AG08395 (cell line): ENCODE measurements around the gene HYDIN.

Experiments
- DNase-seq: peaks from one replicate; pipeline ENCODE4 v3.0.0; 2012; ENCODE audit warnings: mixed read lengths, low spot score

The HYDIN gene

DNA sequence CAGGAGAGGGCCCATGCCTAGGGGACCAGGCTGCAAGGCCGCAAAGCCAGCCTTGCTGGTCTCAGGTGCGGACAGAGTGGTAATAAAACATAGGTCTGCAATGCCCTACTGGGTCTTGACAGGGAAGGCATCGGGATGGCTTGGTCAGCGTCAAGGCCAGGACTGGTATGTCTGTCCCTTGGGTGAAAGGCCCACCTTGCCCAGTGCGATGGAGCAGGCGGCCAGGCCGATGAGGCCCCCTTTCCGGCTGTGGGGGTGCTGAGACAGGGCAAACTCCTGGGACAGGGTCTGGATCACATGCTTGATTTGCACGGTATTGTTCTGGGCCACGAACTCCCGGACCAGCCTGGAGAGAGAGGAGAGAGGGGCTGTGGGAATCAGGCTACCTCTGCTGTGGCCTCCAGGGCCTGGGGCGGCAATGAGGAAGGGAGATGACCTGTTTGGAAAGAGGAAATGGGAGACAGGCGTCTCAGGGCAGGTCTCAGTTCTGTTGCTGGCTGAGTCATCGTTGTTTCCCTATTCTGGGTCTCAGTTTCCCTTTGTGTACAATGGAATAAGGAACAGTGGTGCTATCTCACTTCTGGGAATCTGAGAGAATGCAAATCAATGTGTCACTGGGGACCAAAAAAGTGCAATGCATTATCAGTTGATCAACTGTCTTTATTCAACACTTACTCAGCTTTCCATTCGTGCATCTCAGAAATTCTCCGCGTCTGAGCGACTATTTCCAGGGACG lies 444.3 kb downstream of the HYDIN start:
- DNase-seq, result no peak

DNA sequence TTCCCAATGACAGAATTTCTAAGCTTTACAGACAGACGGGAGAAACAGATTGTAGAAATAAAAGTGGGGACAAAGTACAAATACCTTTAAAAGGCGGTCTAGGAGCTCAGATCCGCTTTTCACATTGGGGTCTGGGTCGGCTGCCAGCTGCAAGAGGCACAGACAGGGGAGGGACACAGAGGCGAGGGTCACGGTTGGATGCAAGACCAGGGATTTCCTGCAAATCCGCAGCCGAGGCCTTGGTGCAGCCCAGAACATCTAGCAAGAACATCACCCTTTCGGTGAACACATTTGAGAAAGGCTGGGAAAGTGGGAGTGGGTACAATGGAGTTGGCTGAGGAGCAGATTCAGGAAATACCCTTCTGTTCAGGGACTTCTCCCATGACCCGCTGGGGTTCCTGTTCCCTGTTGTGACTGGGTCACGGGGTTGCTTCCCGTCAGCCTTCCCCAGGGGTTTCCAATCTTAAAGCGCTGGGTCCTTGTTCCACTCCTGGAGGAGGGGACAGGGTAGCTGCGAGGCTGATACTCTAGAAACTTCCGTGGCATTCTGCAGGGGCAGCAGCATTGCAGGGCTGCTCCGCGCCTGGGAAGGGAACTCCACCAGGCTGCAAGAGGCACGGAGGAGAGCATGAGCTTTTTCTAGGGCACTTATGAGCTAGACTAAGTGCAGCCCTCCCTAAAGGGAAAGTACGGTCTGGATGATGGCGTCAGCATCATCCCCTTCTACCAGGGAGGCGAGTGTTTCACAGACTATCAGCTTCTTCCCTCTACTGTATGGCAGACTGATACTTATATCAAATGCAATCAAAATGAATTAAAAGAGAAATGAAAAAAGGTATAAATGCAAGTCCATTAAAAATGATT lies 445.6 kb downstream of the HYDIN start:
- no peak for DNase-seq

DNA sequence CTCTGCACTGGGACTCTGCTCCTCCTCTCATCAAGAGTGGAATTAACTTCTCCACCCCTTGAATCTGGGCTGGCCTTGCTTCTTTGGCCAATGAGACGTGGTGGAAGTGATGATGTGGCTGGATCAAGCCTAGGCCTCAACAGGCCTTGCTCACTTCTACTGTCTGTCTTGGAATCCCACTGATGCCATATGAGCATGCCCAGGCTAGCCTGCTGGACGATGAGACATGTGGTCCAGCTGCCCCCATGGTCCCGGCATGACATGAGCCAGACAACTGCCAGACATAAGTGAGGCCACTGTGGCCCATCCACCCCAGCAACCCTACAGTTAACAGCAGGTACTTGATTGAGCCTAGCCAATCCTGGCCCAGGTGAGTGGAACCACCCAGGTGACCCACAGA lies 448.3 kb downstream of the HYDIN start:
- no peak for DNase-seq

DNA sequence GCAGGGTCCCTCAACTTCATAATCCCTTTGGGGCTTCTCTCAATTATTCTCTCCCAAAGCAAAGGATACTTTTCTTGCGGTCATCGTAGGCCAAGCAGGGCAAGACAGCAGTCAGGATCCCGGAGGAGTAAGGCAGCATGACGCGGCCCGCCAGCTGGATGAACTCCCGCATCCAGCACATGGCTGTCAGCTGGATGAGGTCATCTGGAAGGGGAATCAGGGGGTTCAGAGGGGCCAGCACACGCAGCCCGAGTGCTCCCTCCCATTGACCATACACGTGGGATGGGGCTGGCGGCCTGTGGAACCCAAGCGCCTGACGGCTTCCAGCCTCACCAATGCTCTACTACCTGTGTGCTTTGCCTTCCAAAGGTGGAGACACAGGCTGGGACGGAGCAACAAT lies 448.7 kb downstream of the HYDIN start:
- no peak for DNase-seq

DNA sequence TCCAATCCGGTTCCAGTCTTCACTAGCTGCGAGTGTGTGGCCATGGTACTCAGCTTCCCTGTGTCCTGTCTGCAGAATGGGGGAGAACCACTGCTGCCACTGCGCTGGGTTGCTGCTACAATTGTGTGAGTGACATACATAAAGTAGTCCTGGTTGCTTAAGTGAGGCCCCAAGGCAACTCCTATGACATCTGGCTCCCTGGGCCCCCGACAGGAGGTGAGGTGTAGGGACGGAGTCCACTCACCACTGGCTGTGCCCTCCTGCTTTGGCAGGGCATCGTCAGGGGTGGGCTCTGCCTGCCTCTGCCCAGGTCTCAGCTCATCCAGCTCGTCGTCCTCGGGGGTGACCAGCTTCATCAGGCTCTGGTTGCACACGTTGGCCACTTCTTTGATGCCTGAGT lies 450.0 kb downstream of the HYDIN start:
- no peak for DNase-seq

DNA sequence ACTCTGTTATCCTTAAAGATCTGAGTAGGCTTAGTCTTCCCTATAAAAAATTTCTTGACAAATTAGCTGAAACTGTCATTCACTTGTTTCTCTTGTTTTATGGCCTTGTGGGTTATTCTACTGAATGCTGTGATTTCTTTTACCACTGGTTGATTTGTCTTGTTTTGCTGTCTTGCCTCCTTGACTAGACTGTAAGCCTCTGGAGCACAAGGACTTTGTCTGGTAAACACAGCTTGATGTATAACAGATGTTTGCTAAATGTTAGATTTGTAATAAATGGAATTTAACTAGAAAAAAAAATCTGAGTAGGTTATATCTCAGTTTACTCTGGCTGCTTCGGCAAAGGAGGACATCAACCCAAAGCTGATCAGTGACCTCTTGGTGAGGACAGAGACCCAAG lies 451.2 kb downstream of the HYDIN start:
- no peak for DNase-seq

DNA sequence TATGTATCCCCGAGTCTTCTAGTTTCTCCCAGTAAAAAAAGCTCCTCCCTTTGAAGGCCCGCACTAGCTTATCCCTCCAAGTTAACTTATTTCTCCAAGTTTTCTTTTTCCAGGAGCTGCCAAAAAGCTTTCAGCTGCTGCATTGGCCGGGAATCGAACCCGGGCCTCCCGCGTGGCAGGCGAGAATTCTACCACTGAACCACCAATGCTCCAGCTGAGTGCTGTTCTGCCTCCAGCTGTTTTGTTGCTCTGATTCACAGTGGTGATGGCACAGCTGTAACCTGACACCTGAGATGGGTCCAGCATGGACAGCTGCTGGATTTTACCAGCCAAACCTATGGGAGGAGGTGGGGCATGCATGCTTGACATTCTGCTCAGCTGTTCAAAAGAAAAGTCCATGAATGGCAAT lies 451.6 kb downstream of the HYDIN start:
- peak; percentile 93 for DNase-seq

DNA sequence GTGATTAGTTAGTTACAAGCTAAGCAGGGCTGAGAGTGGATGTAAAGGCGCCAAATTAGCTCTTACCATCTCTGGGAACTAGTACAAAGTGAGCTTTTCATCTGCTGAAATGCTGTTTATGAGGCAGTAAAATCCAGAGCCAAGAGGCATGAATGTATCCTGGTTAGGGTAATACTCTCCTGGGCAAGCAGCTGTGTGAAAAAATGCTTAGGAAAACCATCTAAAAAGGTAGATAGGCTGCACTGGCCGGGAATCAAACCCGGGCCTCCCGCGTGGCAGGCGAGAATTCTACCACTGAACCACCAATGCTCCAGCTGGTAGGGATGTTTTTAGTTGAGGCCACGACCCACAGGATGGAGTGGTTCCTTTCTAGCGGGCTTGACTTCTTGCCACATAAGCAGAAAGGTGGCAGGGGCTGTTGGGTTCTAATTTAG lies 452.5 kb downstream of the HYDIN start:
- no peak for DNase-seq

DNA sequence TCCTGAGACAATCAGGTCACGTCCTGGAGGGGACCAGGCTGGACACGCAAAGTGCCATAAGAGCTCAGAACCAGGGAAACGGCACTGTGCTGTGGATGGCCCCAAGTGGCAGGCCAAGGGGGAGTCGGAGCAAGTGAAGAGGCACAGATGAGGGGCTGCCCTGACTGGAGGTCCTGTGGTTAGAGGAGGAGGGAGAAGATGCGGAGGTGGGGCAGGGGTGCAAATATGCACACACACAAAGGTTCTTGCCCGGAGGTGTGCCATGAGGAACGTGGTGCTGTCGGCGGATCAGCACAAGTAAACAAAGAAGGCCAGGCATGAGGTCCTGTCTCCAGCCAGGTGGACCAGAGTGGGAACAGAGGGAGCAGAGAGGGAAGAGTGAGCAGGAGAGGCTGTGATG lies 453.0 kb downstream of the HYDIN start:
- DNase-seq, result no peak

DNA sequence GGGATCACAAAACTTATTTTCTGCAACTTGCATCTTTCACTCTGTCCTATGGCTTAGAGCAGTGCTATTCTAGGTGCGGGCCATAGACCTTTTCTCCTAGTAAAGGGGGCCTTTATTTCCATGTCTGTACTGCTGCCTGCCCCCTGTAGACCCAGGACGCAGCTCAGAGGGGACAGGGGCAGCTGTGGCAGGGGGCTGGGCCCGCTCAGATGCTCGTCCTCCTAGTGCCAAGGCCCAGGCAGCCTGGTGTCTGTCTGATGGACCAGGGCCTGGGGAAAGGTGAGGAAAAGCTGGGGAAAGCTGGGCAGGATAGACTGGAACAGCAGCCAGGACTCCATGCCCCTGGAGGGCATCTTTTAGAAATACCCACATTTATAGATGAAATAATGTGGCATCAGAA lies 455.1 kb downstream of the HYDIN start:
- DNase-seq, result no peak

DNA sequence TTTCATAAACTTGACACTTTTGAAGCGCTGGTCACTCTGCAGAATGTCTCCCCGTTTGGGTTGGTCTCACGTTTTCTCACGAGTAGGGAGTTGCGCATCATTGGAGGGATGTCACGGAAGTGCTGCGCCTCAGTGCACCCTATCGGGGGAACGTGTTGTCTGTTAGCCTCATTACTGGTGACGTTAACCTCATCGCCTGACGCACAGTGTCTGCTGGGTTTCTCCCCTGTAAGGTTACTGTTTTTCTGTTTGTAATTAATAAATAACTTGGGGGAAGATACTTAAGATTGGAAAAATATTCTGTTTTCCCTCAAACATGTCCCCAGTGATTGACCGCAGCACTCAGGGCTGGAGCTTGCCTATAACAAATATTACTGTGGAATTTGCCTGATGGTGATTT lies 456.3 kb downstream of the HYDIN start:
- no peak for DNase-seq

DNA sequence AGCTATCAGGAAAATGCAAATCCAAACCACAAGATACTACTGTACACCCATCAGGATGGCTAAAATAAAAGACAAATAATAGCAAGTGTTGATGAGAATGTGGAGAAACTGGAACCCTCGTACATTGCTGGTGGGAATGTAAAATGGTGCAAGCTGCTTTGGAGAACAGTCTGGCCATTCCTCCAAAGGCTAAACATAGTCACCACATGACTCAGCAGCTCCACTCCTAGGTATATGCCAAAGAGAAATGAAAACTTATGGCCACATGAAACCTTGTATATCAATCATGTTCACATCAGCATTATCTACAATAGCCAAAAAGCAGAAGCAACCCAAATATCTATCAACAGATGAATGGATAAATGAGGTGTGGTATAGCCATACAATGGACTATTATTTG lies 458.0 kb downstream of the HYDIN start:
- DNase-seq, result no peak

DNA sequence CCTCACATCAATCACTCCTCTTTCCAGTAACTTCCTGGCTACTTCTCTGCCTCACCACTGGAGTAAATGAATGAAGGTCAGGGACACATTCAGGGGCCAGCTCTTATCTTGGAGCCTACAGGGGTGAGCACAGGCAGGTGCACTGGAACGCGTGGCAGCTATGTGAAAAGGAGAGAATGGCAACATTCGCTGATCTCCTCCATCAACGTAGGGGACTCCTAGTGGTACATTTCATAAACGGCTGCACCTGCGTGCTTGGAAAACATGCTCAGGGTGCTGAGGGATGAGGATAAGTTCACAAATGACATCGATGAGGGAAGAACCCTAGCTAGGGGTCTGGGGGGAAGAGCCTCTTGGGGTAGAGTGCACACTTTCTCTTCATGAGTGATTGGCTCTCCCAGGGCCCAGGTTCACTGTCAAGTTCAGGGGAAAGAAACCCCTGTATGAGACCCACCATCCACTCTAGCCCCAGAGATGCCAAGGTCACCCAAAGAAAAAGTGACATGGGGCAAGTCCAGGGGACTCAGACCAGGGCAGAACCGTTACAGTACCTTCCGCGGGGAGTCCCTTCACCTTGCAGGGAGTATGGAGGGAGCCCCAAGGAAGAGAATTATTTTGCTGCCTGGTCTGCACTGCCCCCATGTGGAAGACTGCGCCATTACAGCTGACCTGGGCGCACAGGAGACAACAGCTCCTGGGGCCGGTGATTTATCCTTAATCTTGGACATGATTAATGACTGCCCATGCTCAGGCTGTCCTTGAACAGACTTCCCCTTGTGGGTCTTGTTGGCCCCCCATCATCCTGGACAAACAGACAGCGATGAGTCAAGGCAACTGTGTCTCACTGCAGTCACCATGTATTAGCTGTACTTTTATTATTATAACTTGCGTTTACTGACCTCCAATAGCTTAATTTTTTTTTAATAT lies 459.6 kb downstream of the HYDIN start:
- peak; percentile 71 for DNase-seq

DNA sequence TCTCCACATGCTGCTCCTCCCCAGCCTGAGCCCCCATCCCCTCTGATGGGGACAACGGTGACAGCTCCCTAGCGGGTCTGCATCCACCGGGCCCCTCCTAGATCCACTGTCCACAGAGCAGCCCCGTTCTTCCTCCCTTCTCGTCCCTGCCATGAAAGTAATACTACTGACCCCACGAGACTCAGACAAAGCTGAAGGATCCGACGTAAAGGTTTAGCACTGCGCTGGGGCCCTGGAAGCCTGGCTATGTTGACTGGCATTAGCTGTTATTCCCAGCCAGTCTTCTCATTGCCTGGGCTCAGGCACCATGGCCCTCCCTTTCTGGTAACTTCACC lies 460.3 kb downstream of the HYDIN start:
- no peak for DNase-seq

DNA sequence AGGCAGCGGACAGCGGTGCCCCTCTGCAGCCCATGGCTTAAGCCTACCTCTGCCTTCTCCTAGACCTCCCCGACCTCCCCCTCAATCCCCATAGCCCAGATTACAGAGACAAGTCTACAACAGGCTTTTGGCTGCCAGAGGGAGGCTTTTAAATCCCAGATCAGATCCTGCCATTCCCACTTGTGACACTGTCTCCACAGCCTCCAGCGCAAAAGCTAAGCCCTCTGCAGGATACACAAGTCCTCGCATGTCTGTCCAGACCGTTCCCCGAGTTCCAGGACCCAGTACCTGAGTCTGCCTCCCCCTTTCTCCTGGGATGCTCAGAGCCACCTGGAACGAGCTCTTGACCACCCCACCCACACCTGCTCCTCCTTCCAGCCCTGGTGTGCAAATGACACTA lies 460.8 kb downstream of the HYDIN start:
- DNase-seq, result no peak

DNA sequence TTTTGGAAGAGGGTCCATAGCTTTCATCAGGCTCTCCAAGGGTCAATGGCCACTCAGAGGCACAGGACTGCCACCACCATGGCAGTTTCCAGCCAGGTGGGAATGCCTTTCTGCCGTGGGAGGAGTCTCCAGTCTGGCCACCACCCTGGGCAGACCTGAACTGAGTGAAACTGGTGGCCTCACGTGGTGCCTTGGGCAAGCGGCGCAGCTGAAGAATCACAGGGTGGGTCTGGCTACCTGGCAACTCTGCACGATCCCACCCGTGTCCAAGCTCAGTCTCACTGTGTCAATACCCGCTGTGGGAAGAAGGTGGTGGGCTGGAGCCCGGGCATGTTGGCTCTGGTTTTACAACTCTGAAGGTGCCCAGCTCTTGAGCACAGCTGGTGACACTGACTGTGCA lies 461.4 kb downstream of the HYDIN start:
- no peak for DNase-seq

DNA sequence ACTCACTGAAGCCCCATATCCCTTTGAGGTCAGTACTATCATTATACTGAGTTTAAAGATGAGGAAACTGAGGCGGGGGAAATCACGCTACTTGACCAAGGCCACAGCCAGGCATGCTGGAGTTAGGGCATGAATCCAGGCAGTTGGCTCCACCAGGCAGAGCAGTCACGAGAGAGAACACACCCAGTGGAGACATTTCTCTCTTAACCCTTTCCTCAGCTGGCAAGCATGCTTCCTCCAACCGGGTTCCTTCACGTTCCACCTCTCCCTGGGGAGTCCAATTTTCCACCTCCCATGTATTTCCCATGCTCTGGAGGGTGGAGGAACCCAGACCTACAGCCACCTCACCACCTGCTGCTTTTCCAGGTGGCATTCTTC lies 462.3 kb downstream of the HYDIN start:
- DNase-seq, result peak; percentile 52

DNA sequence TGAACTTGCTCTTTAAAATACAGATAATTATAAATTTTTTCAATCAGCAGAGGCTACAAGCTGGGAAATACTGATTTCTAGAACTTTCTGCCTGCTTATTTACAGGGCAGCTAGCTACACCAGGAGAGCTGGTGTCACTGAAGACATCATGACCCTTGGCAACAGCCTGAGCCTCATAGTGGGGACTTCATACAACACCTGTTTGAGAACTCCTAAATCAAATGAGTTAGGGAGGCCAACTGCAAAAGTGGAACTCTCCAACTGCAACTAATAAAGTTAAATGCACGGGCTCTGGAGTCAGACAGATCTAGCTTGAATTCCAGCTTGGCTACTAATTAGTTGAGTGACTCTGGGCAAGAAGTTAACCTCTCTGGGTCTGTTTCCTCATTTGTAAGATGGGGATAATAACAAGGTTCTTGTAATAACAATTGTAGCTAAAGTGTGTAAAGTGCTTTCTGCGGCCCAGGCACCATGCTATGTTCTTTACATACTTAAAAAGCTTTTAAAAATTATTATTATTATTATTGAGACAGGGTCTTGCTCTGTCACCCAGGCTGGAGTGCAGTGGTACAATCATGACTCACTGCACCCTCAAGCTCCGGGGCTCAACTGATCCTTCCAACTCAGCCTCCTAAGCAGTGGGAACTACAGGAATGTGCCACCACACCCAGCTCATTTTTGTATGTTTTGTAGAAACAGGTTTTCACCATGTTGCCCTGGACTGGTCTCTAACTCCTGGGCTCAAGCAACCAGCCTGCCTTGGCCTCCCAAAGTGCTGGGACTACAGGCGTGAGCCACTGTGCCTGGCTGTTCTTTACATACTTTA lies 462.9 kb downstream of the HYDIN start:
- DNase-seq, result no peak

DNA sequence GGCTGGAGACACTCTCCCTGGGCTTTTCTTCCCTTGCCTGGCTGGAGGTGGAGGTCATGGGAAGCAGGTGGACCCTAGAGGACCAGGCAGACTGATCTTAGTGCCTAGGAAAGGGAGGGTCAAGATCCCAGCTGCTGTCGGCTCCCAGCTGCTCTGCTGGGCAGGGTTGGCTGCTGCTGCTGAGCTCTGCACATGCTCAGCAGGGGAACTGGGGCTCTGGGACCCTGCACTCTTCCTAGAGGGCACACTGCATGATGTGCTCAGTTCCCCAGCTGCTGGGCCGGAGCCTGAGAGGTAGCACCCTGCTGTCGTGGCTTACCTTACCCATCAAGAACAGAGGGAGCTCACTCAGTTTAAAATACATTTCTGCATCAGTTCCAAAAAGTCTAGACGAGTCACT lies 463.9 kb downstream of the HYDIN start:
- DNase-seq, result no peak

DNA sequence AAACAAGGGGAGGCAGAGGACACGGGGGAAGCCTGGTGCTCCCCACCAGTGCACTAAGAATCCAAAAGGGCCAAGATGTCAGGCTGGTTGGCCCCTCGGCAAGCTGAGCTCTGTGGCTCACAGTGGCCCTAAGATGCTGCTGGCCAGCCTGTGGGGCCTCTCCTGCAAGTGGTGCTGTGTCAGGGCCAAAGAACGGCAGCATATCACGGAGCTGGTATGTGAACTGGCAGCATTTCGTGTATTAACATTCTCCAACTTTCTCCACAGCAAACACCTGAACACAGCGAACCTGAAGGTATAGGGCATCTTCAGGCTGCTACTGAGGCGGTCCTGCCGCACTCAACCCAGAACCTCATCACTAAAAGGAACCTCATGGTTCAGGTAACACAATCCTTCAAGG lies 464.3 kb downstream of the HYDIN start:
- no peak for DNase-seq

DNA sequence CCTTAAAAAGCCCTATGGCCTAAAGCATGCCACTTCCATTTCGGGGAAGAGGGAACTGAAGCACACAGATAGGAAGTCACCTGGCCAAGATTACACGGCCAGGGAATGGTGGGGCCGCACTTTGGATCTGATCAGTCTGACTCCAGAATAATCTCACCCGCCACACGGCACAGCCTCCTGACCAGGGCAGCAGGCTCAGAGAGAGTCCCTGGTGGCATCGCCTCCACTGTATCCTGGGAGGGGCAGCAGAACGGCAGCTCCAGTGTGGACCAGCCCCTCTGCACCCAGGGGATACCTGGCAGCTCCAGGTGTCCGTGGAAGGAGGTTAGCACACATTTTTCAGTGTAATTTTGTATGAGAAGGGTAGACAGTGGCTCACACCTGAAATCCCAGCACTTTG lies 465.0 kb downstream of the HYDIN start:
- no peak for DNase-seq

DNA sequence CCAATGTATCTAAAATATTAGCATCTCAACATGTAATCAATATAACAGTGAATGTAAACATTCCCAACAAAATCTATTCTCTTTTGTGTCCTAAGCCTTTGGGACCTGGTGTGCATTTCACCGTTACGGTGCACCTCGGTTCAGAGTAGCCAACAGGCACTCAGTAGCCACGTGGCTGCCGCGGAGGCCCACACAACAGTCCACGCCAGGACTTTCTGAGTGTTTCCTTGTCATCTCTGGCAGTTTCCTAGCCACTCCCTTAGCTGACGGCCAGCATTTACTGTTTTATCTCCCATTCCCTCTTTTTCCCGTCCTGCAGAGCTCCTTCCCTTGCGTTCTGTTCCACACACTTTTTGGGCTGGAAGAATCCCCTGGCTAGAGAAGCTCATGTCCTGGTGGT lies 465.9 kb downstream of the HYDIN start:
- no peak for DNase-seq
